GM12865 (cell line): ENCODE results near the gene ROBO4.

Source experiments
- DNase-seq: peaks from one replicate; pipeline ENCODE4 v3.0.0; 2010; ENCODE audit warnings: low read depth
- H3K4me3 ChIP-seq: 2 replicates; pipeline ENCODE4 v1.5.1; 2011; ENCODE audit warnings: mild to moderate bottlenecking, low read depth, low read length, control low read depth
- TF ChIP-seq, protein P1 (sequence below): IDR thresholded peaks from 2 replicates; pipeline ENCODE4 v1.5.1; 2011; ENCODE audit warnings: low read length, control low read depth, low read depth, inconsistent platforms; ENCODE audit not compliant: insufficient read depth; ENCODE audit errors: missing control alignments

ROBO4 gene

DNA sequence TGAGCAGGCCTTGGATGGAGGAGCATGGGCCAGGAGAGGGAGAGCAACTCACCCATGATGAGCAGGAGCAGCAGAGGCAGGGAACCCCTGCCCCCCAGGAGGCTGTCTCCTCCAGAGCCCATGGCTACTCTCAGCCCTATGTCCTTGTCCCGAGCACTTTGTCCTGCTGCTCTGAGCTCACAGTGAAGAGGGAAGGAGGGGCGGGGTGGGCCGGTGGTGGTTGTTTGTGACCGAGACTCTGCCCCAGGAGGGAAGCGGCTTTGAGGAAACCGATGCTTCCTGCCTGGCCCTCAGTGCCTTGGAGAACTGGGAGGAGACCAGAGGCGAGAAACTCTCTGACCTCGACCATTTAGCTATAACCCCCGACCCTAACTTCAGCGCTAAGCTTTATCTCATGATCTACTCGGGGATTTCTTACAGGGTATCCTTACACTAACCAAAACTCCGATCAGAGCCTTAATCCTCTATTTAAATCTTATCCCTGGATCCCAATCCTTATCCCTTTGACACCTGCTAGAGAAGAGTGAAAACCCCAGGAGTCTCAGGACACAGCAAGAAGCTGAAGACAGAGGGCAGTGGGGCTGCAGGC is at the start of gene ROBO4:
TSS of gene ROBO4 (minus strand) at position 192 of the 589 bp plus-strand sequence. CDS start at position 122, 70 bp downstream.
- no peak for DNase-seq
- TF ChIP-seq, protein P1, sequence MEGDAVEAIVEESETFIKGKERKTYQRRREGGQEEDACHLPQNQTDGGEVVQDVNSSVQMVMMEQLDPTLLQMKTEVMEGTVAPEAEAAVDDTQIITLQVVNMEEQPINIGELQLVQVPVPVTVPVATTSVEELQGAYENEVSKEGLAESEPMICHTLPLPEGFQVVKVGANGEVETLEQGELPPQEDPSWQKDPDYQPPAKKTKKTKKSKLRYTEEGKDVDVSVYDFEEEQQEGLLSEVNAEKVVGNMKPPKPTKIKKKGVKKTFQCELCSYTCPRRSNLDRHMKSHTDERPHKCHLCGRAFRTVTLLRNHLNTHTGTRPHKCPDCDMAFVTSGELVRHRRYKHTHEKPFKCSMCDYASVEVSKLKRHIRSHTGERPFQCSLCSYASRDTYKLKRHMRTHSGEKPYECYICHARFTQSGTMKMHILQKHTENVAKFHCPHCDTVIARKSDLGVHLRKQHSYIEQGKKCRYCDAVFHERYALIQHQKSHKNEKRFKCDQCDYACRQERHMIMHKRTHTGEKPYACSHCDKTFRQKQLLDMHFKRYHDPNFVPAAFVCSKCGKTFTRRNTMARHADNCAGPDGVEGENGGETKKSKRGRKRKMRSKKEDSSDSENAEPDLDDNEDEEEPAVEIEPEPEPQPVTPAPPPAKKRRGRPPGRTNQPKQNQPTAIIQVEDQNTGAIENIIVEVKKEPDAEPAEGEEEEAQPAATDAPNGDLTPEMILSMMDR: no peak

DNA sequence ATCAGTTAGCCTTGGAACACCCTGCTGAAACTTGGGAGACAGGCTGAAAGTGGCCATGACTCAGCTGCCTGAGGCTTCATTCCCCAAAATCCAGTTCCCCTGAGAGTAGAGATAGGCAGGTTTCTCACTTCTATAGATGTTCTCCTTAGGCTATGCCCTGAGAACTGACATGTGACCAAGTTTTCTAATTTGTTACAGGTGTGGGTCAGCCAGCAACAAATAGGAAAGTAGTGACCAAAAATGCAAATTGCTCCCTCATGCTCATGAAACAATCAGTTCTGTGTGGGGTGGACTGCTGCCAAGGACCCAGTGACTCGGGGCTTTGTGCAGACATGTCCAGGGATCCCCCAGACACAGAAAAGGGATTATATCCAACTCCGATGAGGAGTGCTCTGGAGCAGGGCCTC is 49.1 kb upstream of the ROBO4 start:
- DNase-seq: no peak
- H3K4me3 ChIP-seq: no peak overlapping the region
- TF ChIP-seq, protein P1: no peak

More for the DNA sequence above, at the start of gene ROBO4:
- H3K4me3 ChIP-seq: no peak within 1 kb of the TSS

DNA sequence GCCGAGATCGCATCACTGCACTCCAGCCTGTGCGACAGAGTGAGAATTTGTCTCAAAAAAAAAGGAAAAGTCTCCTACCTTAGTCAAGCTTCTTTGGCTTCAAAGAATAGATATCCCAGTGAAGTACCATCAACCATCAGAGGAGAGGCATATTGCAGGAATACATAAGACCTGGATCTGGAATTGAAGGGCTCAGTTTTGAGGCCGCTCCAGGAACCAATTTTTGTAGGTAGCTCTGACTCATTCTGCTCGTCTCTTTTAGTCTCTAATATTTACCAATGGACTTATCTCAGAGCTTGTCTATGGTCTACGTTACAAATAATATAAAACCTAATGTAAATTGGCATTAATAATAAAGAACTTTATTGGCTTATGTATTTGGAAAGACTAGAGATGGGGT is 48.2 kb upstream of the ROBO4 start:
- TF ChIP-seq, protein P1: no peak
- DNase-seq: no peak
- no peak overlapping the region for H3K4me3 ChIP-seq

DNA sequence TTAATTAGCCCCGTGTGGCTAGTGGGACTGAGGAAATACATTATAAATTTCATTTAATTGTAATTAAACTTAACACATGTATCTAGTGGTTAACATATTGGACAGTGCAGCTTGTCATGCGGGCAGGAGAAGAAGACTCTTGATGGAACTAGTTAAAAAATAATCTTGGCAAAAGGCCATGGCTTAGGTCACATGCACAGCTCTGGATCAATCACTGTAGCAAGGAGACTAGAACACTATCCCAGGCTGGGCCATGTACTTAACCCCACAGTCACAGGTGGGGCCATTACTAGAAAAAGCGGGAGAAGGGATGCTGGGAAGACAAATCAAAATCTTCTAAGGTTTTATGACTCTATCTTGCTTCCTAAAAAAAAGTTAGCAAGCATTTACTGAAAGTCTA is 46.9 kb upstream of the ROBO4 start:
- TF ChIP-seq, protein P1: no peak
- DNase-seq: no peak
- H3K4me3 ChIP-seq: no peak overlapping the region

DNA sequence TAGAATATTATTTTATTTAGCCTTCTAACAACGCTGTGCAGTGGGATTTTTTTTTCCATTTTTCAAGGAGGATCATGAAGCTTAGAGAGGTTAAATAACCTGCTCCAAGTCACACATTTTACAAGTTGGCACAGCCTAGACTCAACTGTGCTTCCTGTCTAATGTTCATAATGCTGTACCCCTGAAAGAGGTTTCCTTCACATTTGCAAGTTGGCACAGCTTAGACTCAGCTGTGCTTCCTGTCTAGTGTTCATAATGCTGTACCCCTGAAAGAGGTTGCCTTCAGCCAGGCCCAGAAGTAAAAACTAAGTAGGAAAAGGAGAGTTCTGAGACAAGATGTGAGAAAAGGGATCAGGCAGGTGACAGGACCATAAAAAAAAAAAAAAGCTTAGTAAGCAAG is 46.1 kb upstream of the ROBO4 start:
- no peak overlapping the region for H3K4me3 ChIP-seq
- TF ChIP-seq, protein P1: no peak
- no peak for DNase-seq

- H3K4me3 ChIP-seq: no peak overlapping the region
- DNase-seq: no peak
- TF ChIP-seq, protein P1: no peak
These were observed 45.6 kb upstream of the ROBO4 start for GRCh38 chr11:124943254-124943616.
